ENCODE data around the gene GNB1.

GNB1 gene

DNA sequence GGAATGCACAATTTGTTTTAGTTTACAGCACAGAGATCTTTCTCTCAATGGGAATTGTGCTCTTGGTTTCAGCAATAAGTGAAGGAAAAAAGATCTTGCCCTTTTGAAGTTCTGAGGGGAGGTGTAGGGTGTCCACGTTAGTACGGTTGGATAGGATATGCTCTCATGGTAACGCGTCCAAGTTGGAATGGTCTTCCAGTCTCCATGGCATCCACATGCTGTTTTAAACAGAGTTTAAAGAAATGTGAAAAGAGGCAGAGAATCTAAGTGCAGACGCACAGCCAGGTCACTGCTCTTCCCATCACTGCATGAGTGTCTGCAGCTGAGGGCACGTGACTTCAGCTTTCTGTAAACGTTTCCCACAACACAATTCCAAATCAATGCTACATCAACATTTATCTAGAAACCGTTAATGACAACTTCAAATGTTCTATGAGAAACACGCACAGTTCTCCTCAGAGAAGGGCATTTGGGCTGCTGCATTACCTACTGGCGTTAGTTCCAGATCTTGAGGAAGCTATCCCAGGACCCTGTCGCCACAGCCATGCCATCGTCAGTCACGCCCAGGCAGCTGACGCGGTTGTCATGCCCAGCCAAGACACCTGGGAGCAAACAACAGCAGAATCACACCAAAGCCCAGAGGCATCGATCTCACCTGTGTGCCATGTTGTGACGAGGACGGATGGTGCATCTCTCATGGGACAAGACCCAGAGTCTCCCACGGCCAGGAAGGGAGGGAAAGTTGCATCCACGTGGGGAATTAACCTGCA, 103.9 kb downstream of the GNB1 start:
- in situ Hi-C loops (cut with MboI; ENCODE audit: low sequenced_read_pairs), result no loop called here

DNA sequence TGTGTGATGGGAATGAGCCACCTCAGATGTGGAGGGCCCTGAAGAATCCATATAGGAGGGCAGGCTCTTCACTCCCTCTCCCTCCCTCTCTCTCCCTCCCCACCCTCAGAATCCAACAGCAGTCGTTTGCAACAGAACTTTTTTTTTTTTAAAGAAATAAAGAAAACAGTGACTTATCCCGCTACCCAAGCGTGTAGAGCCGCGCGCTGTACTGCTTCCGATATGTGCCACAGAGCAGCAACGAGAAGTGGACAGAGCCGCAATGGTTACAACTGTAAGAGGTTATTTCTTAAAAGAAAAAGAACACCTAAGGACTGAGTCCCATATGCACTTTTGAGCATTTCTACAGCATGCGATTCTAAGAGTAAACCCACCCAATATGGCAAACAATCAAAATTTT, 105.2 kb downstream of the GNB1 start:
- in situ Hi-C loops (cut with MboI; ENCODE audit: low sequenced_read_pairs), result no loop called here

DNA sequence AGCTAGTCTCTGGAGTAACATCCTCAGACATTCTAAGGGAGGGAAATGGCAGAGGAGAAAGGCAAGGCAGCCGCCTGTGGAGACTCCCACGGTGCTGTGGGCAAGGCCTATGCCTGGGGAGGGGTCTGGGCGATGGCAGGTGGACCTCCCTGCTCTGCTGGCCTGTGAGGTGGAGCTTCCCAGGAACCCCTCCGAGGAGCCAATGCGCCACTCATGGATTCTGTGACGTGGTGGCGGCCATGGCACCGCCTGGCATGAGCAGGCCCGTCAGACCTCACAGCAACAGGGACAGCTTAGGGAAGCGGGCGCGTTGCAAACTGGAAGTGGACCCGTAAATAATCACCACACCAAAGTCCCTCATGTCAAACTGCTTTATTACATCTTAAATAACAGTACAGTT, 106.0 kb downstream of the GNB1 start:
- in situ Hi-C loops (cut with MboI; ENCODE audit: low sequenced_read_pairs), result no loop called here

DNA sequence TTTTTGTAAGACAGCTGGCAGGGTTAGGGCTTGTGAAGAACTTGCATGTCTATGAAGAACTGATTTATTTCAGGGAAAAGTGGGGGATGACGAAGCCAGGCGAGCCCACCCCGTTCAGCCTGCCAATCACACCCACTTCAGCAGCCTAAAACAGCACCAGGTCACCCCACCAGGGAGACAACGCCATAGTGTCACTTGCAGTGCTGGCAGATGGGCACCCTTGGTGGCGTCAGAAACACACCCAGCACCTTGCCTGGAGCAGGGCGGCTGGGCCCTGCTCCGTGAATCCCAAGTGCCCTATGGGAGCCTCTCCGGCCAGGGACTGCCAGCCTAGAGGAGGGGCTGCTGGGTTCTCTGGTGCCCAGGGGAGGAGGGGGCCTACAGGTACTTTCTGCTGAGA, 107.6 kb downstream of the GNB1 start:
- in situ Hi-C loops (cut with MboI; ENCODE audit: low sequenced_read_pairs), result no loop called here

DNA sequence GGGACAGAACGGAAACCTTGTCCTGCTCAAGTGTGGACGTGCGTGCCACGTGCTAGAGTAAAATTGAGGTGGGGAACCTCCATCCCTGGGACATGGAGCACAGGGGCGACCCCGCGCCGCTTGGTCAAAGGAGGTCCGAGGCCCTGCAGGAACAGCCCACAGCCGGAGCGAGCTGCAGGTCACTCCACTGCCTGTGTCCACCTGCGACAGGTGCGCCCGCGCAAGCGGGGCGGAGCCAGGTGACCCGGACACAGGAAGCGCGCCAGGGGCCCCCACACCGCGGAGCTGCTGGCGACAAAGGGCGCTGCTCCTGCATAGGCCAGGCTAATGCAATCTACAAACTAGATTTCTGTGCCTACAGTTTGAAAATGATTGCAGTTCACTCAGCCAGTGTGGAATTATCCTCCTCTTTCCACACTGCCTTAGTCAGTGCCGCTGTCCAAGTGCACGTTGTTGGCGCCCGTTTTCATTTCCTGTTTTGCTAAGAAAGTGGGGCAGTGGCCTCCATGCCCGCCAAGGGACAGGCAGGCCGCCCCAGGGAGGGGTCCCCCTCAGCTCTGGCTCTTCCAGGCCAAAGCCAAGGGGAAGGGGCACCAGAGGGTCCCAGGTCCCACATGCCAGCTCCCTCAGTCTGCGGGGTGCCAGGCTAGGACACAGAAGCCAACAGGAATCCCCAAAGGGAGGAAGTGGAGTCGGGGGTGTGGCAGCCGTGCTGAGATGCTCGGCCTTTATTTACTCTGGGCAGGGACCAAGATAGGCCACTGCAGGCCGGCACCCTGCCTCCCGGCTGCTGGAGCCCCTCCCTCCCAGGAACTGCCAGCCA, 108.3 kb downstream of the GNB1 start:
- in situ Hi-C loops (cut with MboI; ENCODE audit: low sequenced_read_pairs), result no loop called here

DNA sequence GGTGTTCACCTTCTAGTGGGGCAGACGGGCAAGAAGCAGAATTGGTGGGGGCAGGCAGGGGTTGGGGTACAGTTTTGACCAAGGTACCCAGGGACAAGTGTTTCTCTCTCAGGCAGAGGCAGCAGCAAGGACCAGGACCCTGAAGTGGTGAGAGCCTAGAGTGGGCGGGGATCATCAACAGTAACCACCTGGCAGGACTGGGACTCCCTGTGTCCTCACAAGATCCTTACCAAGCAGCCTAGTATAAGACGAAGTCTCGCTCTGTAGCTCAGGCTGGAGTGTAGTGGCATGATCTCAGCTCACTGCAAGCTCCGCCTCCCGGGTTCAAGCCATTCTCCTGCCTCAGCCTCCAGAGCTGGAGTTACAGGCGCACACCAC, 109.4 kb downstream of the GNB1 start:
- in situ Hi-C loops (cut with MboI; ENCODE audit: low sequenced_read_pairs), result no loop called here

DNA sequence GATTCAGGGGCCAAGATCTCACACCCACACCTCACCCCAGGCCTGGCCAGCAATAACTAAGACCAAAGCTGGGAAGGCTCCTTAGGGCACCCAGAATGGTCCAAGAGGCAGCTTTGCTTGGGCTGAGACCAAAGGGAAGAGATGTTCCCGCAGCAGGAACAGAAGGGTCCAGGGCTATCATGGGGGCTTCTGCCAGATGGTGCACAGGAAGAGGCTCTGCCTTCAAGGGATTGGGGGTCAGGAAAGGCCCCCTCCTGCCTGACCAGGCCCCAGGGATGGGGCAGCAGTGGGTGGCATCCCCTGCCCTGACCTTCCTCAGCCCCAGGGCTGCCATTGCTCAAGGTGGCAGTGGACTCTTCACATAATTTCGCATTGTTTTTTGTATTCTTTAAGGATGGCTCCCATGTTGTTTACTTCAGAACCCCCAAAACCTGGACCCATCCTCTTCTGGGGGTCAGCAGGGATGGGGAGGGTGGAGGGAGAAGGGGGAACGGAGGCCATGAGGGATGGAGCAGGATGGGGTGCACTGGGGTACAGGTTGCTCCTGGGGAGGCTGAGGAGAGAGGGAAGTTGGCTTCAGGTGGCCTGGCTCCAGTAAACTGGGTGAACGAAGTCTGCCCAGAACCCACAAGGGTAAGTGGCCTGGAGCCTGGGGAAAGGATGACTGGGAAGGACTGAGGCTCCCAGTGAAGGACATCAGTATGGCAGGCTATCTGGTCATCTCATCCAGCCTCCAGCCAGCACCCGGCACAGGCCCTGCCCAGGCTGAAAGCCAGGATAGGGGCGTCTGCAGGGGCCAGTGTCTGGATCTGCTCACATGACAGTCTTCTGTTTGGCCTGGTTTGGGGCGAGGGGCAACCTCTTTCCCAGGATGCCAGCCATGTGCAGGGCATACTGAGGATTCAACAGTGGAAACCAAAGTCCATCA, 110.0 kb downstream of the GNB1 start:
- in situ Hi-C loops (cut with MboI; ENCODE audit: low sequenced_read_pairs), result no loop called here

DNA sequence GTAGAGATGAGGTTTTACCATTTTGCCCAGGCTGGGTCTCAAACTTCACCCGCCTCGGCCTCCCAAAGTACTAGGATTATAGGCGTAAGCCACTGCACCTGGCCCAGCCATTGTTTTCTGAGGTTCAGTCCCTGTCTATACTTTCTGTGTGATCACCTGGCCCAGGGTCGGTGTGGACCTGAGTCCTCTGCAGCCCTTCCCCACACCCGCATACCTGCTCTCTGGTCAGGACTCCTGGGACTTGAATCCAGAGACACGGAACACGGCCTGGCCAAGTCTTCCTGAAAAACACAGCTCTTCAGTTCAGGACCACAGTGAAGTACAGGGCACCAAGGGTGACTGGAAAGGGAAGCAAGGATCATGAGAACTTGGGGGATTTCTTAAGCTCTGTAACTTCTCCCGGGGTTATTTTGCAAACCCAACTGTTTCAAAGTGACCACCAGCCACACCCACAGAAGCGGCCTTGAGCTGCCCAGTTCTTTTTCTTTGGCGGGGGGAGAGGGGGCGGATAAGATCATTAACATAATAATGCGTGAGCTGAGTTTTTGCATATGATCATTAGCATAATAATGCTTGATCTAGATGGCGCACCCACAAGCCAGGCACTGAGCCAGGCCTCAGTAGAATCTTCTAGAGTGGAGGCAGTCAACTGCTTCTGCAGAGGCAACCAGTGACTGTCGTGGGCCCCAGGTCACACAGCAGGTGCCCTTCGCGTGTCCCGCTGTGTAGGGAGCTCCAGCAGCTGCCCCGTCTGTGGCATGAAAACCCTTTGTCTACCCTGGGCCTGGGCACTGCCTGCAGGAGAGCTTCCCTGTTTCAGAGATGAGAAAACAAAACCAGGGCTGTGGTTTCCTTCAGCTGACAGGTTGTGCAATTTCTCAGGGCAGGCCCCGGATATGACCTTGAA, 110.9 kb downstream of the GNB1 start:
- in situ Hi-C loops (cut with MboI; ENCODE audit: low sequenced_read_pairs), result no loop called here

DNA sequence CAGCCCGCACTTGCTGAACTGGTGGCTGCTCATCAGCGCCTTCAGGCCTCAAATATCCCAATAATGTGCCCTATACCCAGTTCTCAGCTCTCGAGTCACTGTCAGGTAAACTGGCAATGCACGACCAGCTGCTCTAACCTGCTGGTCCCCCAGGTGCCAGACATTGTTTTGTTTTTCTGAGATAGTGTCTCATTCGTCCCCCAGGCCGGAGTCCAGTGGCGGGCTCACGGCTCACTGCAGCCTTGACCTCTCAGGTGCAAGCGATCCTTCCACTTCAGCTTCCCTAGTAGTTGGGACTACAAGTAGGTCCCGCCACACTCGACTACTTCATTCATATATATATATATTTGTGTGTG, 111.6 kb downstream of the GNB1 start:
- in situ Hi-C loops (cut with MboI; ENCODE audit: low sequenced_read_pairs), result no loop called here

DNA sequence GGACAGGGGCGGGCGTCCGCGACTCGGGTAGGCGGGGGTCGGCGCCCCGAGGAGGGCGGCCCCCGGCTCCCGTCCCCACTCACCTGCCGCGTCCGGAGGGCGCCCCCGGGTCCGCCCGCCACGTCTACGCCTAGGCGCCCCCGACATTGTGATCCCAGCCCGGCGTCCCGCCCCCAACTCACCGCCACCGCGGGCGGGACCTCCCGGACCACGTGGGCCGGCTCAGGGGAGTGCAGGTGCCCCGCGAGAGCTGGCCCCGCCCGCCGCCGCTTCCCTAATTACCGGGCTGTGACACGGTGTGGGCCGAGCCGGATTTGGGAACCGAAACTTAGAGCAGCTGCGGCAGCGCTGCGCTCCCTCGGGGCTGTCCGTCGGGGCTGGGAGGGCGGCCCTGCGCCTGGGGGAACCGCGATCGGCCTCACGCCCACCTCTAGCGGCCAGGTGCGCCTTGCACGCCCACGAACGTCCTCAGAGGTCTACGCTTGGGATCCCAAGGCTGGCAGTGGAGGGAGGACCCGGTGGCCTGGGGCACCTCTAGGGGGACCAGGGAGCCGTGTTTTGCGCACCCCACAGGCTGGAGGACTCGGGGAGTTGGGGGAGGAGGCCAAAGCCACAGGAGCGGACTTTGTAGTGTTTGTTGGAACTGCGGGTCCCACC, 112.1 kb downstream of the GNB1 start:
- in situ Hi-C loops (cut with MboI; ENCODE audit: low sequenced_read_pairs), result no loop called here

DNA sequence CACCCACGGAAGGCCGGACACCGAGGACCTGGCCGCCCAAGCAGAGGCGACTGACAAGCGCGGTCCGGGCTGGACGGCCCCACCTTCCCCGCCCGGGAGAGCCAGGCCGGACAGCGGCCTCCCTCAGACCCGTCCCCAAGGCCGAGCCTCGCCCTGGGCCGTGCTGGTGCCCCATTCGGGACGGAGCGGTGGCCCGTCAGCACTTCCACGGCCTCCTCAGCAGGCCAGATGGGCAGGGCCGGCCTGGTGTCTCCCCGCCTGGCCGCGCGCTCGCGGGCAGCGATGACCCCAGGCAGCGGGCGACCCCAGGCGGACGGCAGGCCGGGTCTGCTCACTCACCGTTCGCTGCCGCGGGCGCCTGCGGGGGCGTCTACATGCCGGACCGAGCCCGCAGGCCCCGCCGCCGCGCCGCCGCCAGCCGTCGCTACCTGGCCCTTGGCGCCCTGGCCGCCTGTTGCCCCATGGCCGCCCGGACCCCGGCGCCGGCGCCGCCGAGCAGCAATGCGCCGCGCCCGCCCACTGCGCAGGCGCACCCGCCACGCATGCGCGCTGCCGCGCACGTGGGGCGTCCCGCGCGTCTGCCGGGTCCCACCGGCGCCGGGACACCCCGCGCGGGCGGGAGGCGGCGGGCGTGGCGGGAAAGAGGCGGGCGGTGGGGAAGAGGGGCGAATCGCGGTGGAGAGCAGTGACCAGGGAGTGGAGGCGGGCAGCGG, 112.8 kb downstream of the GNB1 start, which contains the start of gene NADK:
Gene NADK (minus strand): TSS at position 521 of the 713 bp plus-strand sequence. CDS start 13,064 bp downstream, outside the sequence.
- in situ Hi-C loops (cut with MboI; ENCODE audit: low sequenced_read_pairs), result no loop called here

DNA sequence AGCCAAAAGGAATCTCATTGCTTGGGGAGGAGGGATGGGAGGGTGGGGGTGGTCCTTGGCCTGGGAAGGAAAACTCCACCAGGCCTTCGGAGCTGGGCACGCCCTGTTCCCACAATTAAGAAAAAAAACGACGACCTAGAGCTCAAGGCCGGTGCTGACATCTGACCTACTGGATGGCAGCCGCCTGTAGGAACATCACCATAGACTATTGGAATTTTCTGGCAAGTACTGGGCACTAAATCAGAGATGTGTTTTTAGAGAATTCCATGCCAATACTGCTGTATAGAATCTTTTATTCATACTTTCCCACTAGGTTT, 113.3 kb downstream of the GNB1 start:
- in situ Hi-C loops (cut with MboI; ENCODE audit: low sequenced_read_pairs), result no loop called here

DNA sequence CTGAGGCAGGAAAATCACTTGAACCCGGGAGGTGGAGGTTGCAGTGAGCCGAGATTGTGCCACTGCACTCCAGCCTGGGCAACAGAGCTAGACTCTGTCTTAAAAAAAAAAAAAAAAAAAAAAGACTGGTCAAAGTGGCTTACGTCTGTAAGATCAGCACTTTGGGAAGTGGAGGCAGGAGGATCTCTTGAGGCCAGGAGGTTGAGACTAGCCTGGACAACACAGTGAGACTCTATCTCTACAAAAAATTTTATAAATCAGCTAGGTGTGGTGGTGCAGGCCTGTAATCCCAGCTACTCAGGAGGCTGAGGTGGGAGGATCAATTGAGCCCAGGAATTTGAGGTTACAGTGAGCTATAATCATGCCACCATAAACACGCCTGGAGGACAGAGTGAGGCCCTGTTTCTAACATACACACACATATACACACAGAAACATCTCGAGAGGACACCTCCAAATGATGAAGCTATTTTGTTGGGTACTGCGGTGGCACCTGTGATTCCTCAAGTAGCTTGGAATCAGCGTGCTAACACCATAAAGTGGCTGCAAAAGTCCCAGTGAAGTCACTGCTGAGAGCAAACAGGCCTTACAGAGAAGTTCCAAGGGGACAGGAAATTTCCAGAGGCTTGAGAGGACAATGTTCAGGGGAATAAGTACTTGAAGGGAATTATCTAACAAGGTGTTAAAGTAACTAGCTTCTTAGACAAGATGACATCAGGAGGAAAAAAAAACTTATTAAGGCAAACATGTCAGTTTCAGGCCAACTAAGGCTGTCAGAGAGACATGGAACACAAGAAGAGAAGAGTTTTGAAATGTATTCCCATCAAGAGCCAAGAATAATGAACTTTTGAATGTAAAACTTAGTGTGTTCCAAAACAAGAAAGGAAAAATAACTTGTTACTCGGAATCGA, 114.0 kb downstream of the GNB1 start:
- in situ Hi-C loops (cut with MboI; ENCODE audit: low sequenced_read_pairs), result no loop called here

DNA sequence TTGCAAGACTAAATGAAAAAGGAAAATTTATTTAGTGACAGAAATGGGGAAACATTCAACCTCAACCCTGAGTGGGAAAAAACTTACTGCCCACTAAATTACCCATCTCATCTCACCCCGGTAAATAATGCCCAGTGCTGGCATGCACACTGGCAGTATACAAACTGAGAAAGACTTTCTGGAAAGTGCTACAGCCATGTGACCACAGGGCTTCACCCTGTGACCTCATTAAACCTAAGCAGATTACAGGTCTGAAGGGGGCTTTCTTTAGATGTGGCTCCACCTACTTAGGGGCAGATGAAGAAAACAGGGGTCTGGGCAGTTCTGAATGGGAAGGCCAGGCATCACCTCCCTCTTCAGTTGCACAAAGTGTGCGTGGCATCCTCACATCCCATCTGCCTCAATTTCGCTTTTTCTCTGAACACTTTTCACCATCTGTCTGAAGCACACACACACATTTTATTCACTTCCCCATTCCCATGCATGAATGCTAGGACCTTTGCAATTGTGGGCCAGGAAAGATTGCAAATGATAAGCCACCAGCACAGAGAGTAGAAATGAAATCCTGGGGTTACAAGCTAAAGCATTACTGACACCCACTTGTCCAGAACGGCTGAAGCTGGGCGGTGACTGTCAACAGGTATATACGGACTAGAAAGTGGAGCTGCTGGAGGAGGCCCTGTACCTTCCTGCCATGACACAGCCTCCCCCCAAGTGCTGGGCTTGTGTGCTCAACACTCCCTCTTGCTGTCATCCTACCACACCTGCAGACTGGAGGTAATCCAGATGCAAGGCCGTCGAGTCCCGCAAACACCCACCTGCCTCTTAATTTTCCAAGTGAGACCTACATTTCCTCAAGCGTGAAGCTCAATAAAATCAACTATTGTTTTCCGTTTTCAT, 115.3 kb downstream of the GNB1 start:
- in situ Hi-C loops (cut with MboI; ENCODE audit: low sequenced_read_pairs), result no loop called here

DNA sequence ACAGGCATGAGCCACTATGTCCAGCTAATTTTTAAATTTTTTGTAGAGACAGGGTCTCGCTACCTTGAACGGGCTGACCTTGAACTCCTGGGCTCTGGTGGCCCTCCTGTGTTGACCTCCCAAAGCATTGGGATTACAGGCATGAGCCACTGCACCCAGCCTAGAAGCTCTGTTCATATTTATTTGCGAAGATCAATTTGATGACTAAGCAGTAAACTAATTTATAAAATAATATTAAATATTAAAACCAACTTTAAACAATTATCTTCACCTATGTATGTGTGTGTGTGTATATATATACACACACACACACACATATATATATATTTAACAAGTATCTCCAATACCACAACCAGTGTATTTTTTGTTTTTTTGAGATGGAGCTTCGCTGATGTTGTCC, 117.0 kb downstream of the GNB1 start:
- in situ Hi-C loops (cut with MboI; ENCODE audit: low sequenced_read_pairs), result no loop called here

DNA sequence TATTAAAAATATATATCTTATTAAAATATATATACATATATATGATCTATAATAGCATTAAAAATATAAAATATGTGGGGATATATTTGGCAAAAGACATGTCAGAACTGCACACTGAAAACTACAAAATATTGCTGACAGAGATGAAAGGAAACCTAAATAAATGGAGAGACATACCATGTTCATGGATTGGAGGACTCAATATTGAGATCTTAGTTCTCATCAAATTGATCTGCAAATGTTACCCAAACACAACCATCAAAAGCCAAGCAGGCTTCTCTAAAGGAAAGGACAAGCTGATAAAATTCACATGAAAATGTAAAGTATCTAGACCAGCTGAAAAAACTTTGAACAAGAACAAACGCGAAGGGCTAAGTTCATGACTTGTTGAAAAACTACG, 119.8 kb downstream of the GNB1 start:
- in situ Hi-C loops (cut with MboI; ENCODE audit: low sequenced_read_pairs), result no loop called here

DNA sequence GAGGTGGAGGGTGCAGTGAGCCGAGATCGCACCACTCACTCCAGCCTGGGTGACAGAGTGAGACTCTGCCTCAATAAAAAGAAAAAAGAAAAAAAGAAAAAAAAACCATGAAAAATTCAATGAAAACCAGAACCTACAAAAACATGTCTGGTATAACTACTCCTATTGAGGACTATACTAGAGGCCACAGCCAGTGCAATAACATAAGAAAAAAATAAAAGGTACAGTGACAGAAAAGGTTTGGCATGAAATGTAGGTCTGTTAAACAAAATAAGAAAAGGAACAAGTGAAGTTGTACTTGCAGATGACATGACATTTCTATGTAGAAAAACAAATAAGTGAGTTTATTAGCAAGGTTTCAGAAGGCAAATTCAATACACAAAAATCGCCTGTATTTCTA, 120.8 kb downstream of the GNB1 start:
- in situ Hi-C loops (cut with MboI; ENCODE audit: low sequenced_read_pairs), result no loop called here

Data from HL-60/S4 treated with retinoic acid at 250 ng/mL for 4 days and 3 days (cell line).